HEK293T (cell line): ENCODE results near the gene CD96.

Source experiments
- NFRKB ChIP-seq: fragments of 450-650 bp; IDR thresholded peaks from 2 replicates; pipeline ENCODE4 v1.6.1; 2016; ENCODE audit warnings: mild to moderate bottlenecking, moderate library complexity
- ZNF384 ChIP-seq: fragments of 450-650 bp; IDR thresholded peaks from 2 replicates; pipeline ENCODE4 v1.6.1; 2016

GRCh38 chr3:111594781-111595180 lies 52.8 kb downstream of the CD96 start:
- TF ChIP-seq ZNF384 (no peak), NFRKB (no peak)
